ENCODE data around the gene OR5AC2. TPM values are rescaled to one million over a fixed set of nuclear protein-coding genes. Genes with fewer than 3 reads are reported as not detected.

Gene OR5AC2
- total RNA-seq, 1 experiment from 2014 or later, result not detected

GRCh38 chr3:98068824-98069223 lies 18.1 kb upstream of the OR5AC2 start:
- Histone ChIP-seq H3K9me3 (ENCODE audit: control insufficient read depth, insufficient read depth, low read depth, low read length) (no peaks in the 10 kb centered on the region), H3K4me3 (ENCODE audit: low read depth in 2 of 2, low read length in 2 of 2) (no peak overlapping the region), H3K27me3 (ENCODE audit: control insufficient read depth, insufficient read depth, low read length) (no peaks in the 10 kb centered on the region), H3K27ac (ENCODE audit: low read length) (no peak overlapping the region), H3K4me1 (ENCODE audit: control insufficient read depth, insufficient read depth, low read length) (no peaks in the 10 kb centered on the region), H3K36me3 (ENCODE audit: control insufficient read depth, insufficient read depth, low read length) (no peaks in the 10 kb centered on the region)
- ChIA-PET CTCF (no interaction called here), POLR2A (no interaction called here)
- in situ Hi-C loops (cut with HindIII; ENCODE audit: low pct_unique_long_range_greater_than_20kb, low sequenced_read_pairs), result no loop called here
- no peak for DNase-seq (ENCODE audit: low read depth, low spot score)
- no peak for TF ChIP-seq POLR2AphosphoS5 (IDR thresholded peaks at IDR 0.05; ENCODE audit: low read depth, low read length)
- peak; percentile 31; the same call in 1 of the 2 replicates for TF ChIP-seq CTCF (IDR thresholded peaks at IDR 0.05)
- no TSS peak for BruUV-seq (replicated peaks)
- intact Hi-C loops (cut with micrococcal nuclease; ENCODE audit: unreplicated experiment), result no loop called here
- no peak for ATAC-seq

- DNase-seq (ENCODE audit: low read depth, low spot score) (no peak), ATAC-seq (no peak)
- no peak for TF ChIP-seq SIN3A (IDR thresholded peaks at IDR 0.05; ENCODE audit: borderline replicate concordance, insufficient read depth, low read depth, low read length)
- no peak for TF ChIP-seq REST (IDR thresholded peaks at IDR 0.05; ENCODE audit: insufficient read depth in 1 of 2, low read depth in 2 of 2, low read length in 1 of 2)
- no peak for TF ChIP-seq TCF7L2 (IDR thresholded peaks at IDR 0.05; ENCODE audit: low read depth, low read length)
- TF ChIP-seq CTCF (IDR thresholded peaks at IDR 0.05), result no peak
- TF ChIP-seq POLR2AphosphoS5 (IDR thresholded peaks at IDR 0.05; ENCODE audit: low read depth, low read length), result no peak
- Histone ChIP-seq H3K27me3 (ENCODE audit: control insufficient read depth, insufficient read depth, low read length) (no peaks in the 10 kb centered on the region), H3K9me3 (ENCODE audit: control insufficient read depth, insufficient read depth, low read depth, low read length) (no peaks in the 10 kb centered on the region), H3K27ac (ENCODE audit: low read length) (no peak overlapping the region), H3K4me1 (ENCODE audit: control insufficient read depth, insufficient read depth, low read length) (no peaks in the 10 kb centered on the region), H3K36me3 (ENCODE audit: control insufficient read depth, insufficient read depth, low read length) (no peaks in the 10 kb centered on the region), H3K4me3 (ENCODE audit: low read depth in 2 of 2, low read length in 2 of 2) (no peak overlapping the region)
- in situ Hi-C loops (cut with HindIII; ENCODE audit: low pct_unique_long_range_greater_than_20kb, low sequenced_read_pairs) (no loop called here), intact Hi-C loops (cut with micrococcal nuclease; ENCODE audit: unreplicated experiment) (no loop called here)
- ChIA-PET POLR2A (no interaction called here), CTCF (no interaction called here)
- no TSS peak for BruUV-seq (replicated peaks)
These were observed 16.1 kb upstream of the OR5AC2 start for GRCh38 chr3:98070840-98071239.

- ChIA-PET POLR2A (no interaction called here), CTCF (no interaction called here)
- in situ Hi-C loops (cut with HindIII; ENCODE audit: low pct_unique_long_range_greater_than_20kb, low sequenced_read_pairs) (no loop called here), intact Hi-C loops (cut with micrococcal nuclease; ENCODE audit: unreplicated experiment) (no loop called here)
- Histone ChIP-seq H3K9me3 (ENCODE audit: control insufficient read depth, insufficient read depth, low read depth, low read length) (no peaks in the 10 kb centered on the region), H3K4me3 (ENCODE audit: low read depth in 2 of 2, low read length in 2 of 2) (no peak overlapping the region), H3K27ac (ENCODE audit: low read length) (no peak overlapping the region), H3K36me3 (ENCODE audit: control insufficient read depth, insufficient read depth, low read length) (no peaks in the 10 kb centered on the region), H3K27me3 (ENCODE audit: control insufficient read depth, insufficient read depth, low read length) (no peaks in the 10 kb centered on the region), H3K4me1 (ENCODE audit: control insufficient read depth, insufficient read depth, low read length) (no peaks in the 10 kb centered on the region)
- DNase-seq (ENCODE audit: low read depth, low spot score) (no peak), ATAC-seq (no peak)
- no TSS peak for BruUV-seq (replicated peaks)
- no peak for TF ChIP-seq SIN3A (IDR thresholded peaks at IDR 0.05; ENCODE audit: borderline replicate concordance, insufficient read depth, low read depth, low read length)
- no peak for TF ChIP-seq CTCF (IDR thresholded peaks at IDR 0.05)
- no peak for TF ChIP-seq POLR2AphosphoS5 (IDR thresholded peaks at IDR 0.05; ENCODE audit: low read depth, low read length)
- TF ChIP-seq TCF7L2 (IDR thresholded peaks at IDR 0.05; ENCODE audit: low read depth, low read length), result no peak
- TF ChIP-seq REST (IDR thresholded peaks at IDR 0.05; ENCODE audit: insufficient read depth in 1 of 2, low read depth in 2 of 2, low read length in 1 of 2), result no peak
These were observed 13.5 kb upstream of the OR5AC2 start for GRCh38 chr3:98073486-98073885.

All from Panc1 (cell line).